WI38 (cell line): Measurements from ENCODE around the gene ELMO2.

Experiments used
- H3K4me3 ChIP-seq: 2 replicates; pipeline ENCODE4 v1.5.1; 2011; ENCODE audit warnings: low read depth, mild to moderate bottlenecking, control low read depth, low read length
- CTCF ChIP-seq: IDR thresholded peaks from 2 replicates; pipeline ENCODE4 v1.5.1; 2012; ENCODE audit warnings: low read depth, mild to moderate bottlenecking, control low read depth, low read length

ELMO2 gene

GRCh38 chr20:46416839-46417238 lies 10.4 kb upstream of the ELMO2 start:
- TF ChIP-seq CTCF: no peak
- no peak overlapping the region for H3K4me3 ChIP-seq

- no peak overlapping the region for H3K4me3 ChIP-seq
- no peak for TF ChIP-seq CTCF
Observed at GRCh38 chr20:46416421-46416820, 10.0 kb upstream of the ELMO2 start.

GRCh38 chr20:46415773-46416172 lies 9.4 kb upstream of the ELMO2 start:
- no peak overlapping the region for H3K4me3 ChIP-seq
- no peak for TF ChIP-seq CTCF

- no peak for TF ChIP-seq CTCF
- H3K4me3 ChIP-seq: no peak overlapping the region
Observed at GRCh38 chr20:46414608-46415007, 8.2 kb upstream of the ELMO2 start.

- H3K4me3 ChIP-seq: no peak overlapping the region
- TF ChIP-seq CTCF: no peak
Observed at GRCh38 chr20:46411637-46412036, 5.2 kb upstream of the ELMO2 start.

- H3K4me3 ChIP-seq: no peak overlapping the region
- no peak for TF ChIP-seq CTCF
Observed at GRCh38 chr20:46408281-46408731, 1.9 kb upstream of the ELMO2 start.

GRCh38 chr20:46407671-46407996 lies 1.2 kb upstream of the ELMO2 start:
- no peak for TF ChIP-seq CTCF
- no peak overlapping the region for H3K4me3 ChIP-seq
